Activated CD4-positive, alpha-beta T cell treated with anti-CD3 and anti-CD28 coated beads, Interleukin-2, amount 10 ng/mL, durations not matched to agents 7 days and 5 days (primary cell): ENCODE measurements around the gene PTK7. TPM values are rescaled to one million over a fixed set of nuclear protein-coding genes. Genes with fewer than 3 reads are reported as not detected.
"Not testable (repeated sequence)": the region's sequence is repeated elsewhere in the genome, so short reads cannot be mapped to it uniquely, and the experiment has no call there.

Experiments
- CTCF ChIA-PET: fragments of 350-600 bp; sonication (Branson Sonifier 250); formaldehyde crosslinking; loops from one replicate; lab custom pipeline; 2021; ENCODE audit warnings: antibody characterized with exemption; lab: Charles Lee
- POLR2A ChIA-PET: fragments of 350-600 bp; sonication (Branson Sonifier 250); formaldehyde crosslinking; loops from one replicate; lab custom pipeline; 2021; ENCODE audit warnings: antibody characterized with exemption; lab: Charles Lee
- DNase-seq: peaks from one replicate; pipeline ENCODE4 v3.0.0-alpha.2; 2020
- H3K27ac Mint-ChIP-seq: one replicate; pipeline ENCODE4 v1.8.0; 2021; ENCODE audit warnings: mild to moderate bottlenecking, moderate library complexity, mixed read lengths
- H3K27me3 Mint-ChIP-seq: one replicate; pipeline ENCODE4 v1.8.0; 2021; ENCODE audit warnings: mixed read lengths
- H3K36me3 Mint-ChIP-seq: one replicate; pipeline ENCODE4 v1.8.0; 2021; ENCODE audit warnings: low read depth, mixed read lengths
- H3K4me1 Mint-ChIP-seq: one replicate; pipeline ENCODE4 v1.8.0; 2021; ENCODE audit warnings: mixed read lengths
- H3K4me3 Mint-ChIP-seq: one replicate; pipeline ENCODE4 v1.8.0; 2021; ENCODE audit warnings: mild to moderate bottlenecking, moderate library complexity, mixed read lengths
- H3K9me3 Mint-ChIP-seq: one replicate; pipeline ENCODE4 v1.8.0; 2021; ENCODE audit warnings: mixed read lengths
- total RNA-seq, 2 experiments: library from RNA; stranded (reverse); gene quantifications; one replicate each; pipeline ENCODE4 v1.2.3, GENCODE V29; 2021

Gene PTK7
- total RNA-seq, 2 experiments from 2014 or later = 1.3 to 1.9 TPM

GRCh38 chr6:43117466-43117865 is 41.4 kb downstream of the PTK7 start:
- H3K9me3 Mint-ChIP-seq, H3K27me3 Mint-ChIP-seq, DNase-seq, H3K27ac Mint-ChIP-seq, POLR2A ChIA-PET, H3K36me3 Mint-ChIP-seq, H3K4me1 Mint-ChIP-seq, H3K4me3 Mint-ChIP-seq, CTCF ChIA-PET: not testable (repeated sequence)

- Mint-ChIP-seq H3K27ac (no peak overlapping the region), H3K4me1 (no peaks in the 10 kb centered on the region), H3K27me3 (peaks cover 3% of the 10 kb centered on the region), H3K4me3 (no peak overlapping the region), H3K36me3 (no peaks in the 10 kb centered on the region), H3K9me3 (no peaks in the 10 kb centered on the region)
- CTCF ChIA-PET = interaction anchor here (0.5 to 0.7 kb wide), 2 partner anchors 24 to 87 kb away, joined by 3 read pairs; no protein-coding TSS in a partner anchor
- no peak for DNase-seq
- POLR2A ChIA-PET = no interaction called here
Observed at GRCh38 chr6:43119482-43119881, 43.4 kb downstream of the PTK7 start.

GRCh38 chr6:43120101-43120763 is 44.1 kb downstream of the PTK7 start:
- H3K27me3 Mint-ChIP-seq = peaks cover 3% of the 10 kb centered on the region
- CTCF ChIA-PET = interaction anchor here (0.6 to 0.7 kb wide), 2 partner anchors 24 to 289 kb away, joined by 3 read pairs; no protein-coding TSS in a partner anchor
- H3K4me3 Mint-ChIP-seq = no peak overlapping the region
- POLR2A ChIA-PET = no interaction called here
- no peak overlapping the region for H3K27ac Mint-ChIP-seq
- DNase-seq = no peak
- H3K9me3 Mint-ChIP-seq = no peaks in the 10 kb centered on the region
- no peaks in the 10 kb centered on the region for H3K36me3 Mint-ChIP-seq
- H3K4me1 Mint-ChIP-seq = no peaks in the 10 kb centered on the region

- Mint-ChIP-seq H3K9me3 (no peaks in the 10 kb centered on the region), H3K4me1 (no peaks in the 10 kb centered on the region), H3K36me3 (no peaks in the 10 kb centered on the region), H3K4me3 (no peak overlapping the region), H3K27ac (no peak overlapping the region), H3K27me3 (peaks cover 3% of the 10 kb centered on the region)
- CTCF ChIA-PET = interaction anchor here (0.6 to 0.7 kb wide), 2 partner anchors 14 to 290 kb away, joined by 3 read pairs; no protein-coding TSS in a partner anchor
- DNase-seq = no peak
- POLR2A ChIA-PET = no interaction called here
Observed at GRCh38 chr6:43120944-43121913, 45.1 kb downstream of the PTK7 start.

GRCh38 chr6:43122146-43122545 is 46.0 kb downstream of the PTK7 start:
- no peaks in the 10 kb centered on the region for H3K9me3 Mint-ChIP-seq
- peaks cover 3% of the 10 kb centered on the region for H3K27me3 Mint-ChIP-seq

GRCh38 chr6:43123461-43124314 is 47.6 kb downstream of the PTK7 start:
- ChIA-PET CTCF (interaction anchor here (1.0 to 1.1 kb wide), 3 partner anchors 11 to 974 kb away, joined by 3 to 5 read pairs (median 5); no protein-coding TSS in a partner anchor), POLR2A (interaction anchor here (0.8 kb wide), 1 partner anchor 194 kb away, joined by 3 read pairs; the partner anchor contains the start of gene CNPY3)
- Mint-ChIP-seq H3K27ac (no peak overlapping the region), H3K4me3 (no peak overlapping the region), H3K27me3 (peaks cover 3% of the 10 kb centered on the region), H3K9me3 (no peaks in the 10 kb centered on the region), H3K36me3 (no peaks in the 10 kb centered on the region), H3K4me1 (no peaks in the 10 kb centered on the region)
- no peak for DNase-seq

More at GRCh38 chr6:43122146-43122545, 46.0 kb downstream of the PTK7 start:
- DNase-seq = no peak
- no peak overlapping the region for H3K4me3 Mint-ChIP-seq
- no peak overlapping the region for H3K27ac Mint-ChIP-seq
- H3K4me1 Mint-ChIP-seq = no peaks in the 10 kb centered on the region
- POLR2A ChIA-PET = no interaction called here
- H3K36me3 Mint-ChIP-seq = no peaks in the 10 kb centered on the region
- CTCF ChIA-PET = no interaction called here

- Mint-ChIP-seq H3K9me3 (no peaks in the 10 kb centered on the region), H3K4me3 (no peak overlapping the region), H3K27ac (no peak overlapping the region), H3K4me1 (no peaks in the 10 kb centered on the region), H3K36me3 (no peaks in the 10 kb centered on the region), H3K27me3 (peaks cover 2% of the 10 kb centered on the region)
- DNase-seq = no peak
- ChIA-PET CTCF (interaction anchor here (1.0 to 2.8 kb wide), 3 partner anchors 11 to 974 kb away, joined by 3 to 10 read pairs (median 5); no protein-coding TSS in a partner anchor), POLR2A (interaction anchor here (0.8 kb wide), 1 partner anchor 195 kb away, joined by 3 read pairs; the partner anchor contains the start of gene CNPY3)
Observed at GRCh38 chr6:43124481-43124880, 48.4 kb downstream of the PTK7 start.

- no peak overlapping the region for H3K27ac Mint-ChIP-seq
- POLR2A ChIA-PET = no interaction called here
- no peaks in the 10 kb centered on the region for H3K9me3 Mint-ChIP-seq
- H3K4me1 Mint-ChIP-seq = no peaks in the 10 kb centered on the region
- no peaks in the 10 kb centered on the region for H3K27me3 Mint-ChIP-seq
- no peak overlapping the region for H3K4me3 Mint-ChIP-seq
- CTCF ChIA-PET = interaction anchor here (0.6 to 2.8 kb wide), 2 partner anchors 18 to 316 kb away, joined by 3 to 10 read pairs; no protein-coding TSS in a partner anchor
- no peak for DNase-seq
- no peaks in the 10 kb centered on the region for H3K36me3 Mint-ChIP-seq
Observed at GRCh38 chr6:43125119-43125518, 49.0 kb downstream of the PTK7 start.

- H3K27ac Mint-ChIP-seq = no peak overlapping the region
- DNase-seq = no peak
- H3K9me3 Mint-ChIP-seq = no peaks in the 10 kb centered on the region
- H3K36me3 Mint-ChIP-seq = no peaks in the 10 kb centered on the region
- no peak overlapping the region for H3K4me3 Mint-ChIP-seq
- ChIA-PET POLR2A (no interaction called here), CTCF (interaction anchor here (0.6 to 2.8 kb wide), 2 partner anchors 18 to 316 kb away, joined by 3 to 10 read pairs; no protein-coding TSS in a partner anchor)
- no peaks in the 10 kb centered on the region for H3K27me3 Mint-ChIP-seq
- H3K4me1 Mint-ChIP-seq = no peaks in the 10 kb centered on the region
Observed at GRCh38 chr6:43125555-43125954, 49.4 kb downstream of the PTK7 start.

GRCh38 chr6:43127180-43127579 is 51.1 kb downstream of the PTK7 start:
- Mint-ChIP-seq H3K27me3 (no peaks in the 10 kb centered on the region), H3K36me3 (no peaks in the 10 kb centered on the region), H3K27ac (no peak overlapping the region), H3K9me3 (no peaks in the 10 kb centered on the region), H3K4me3 (no peak overlapping the region), H3K4me1 (no peaks in the 10 kb centered on the region)
- ChIA-PET POLR2A (no interaction called here), CTCF (no interaction called here)
- no peak for DNase-seq

- Mint-ChIP-seq H3K4me1 (no peaks in the 10 kb centered on the region), H3K9me3 (no peaks in the 10 kb centered on the region), H3K36me3 (no peaks in the 10 kb centered on the region), H3K27ac (no peak overlapping the region), H3K27me3 (no peaks in the 10 kb centered on the region), H3K4me3 (no peak overlapping the region)
- DNase-seq = no peak
- ChIA-PET POLR2A (no interaction called here), CTCF (interaction anchor here (0.8 to 3.7 kb wide), 2 partner anchors 9 to 15 kb away, joined by 3 to 16 read pairs; no protein-coding TSS in a partner anchor)
Observed at GRCh38 chr6:43127877-43128276, 51.8 kb downstream of the PTK7 start.

- no peaks in the 10 kb centered on the region for H3K4me1 Mint-ChIP-seq
- H3K36me3 Mint-ChIP-seq = no peaks in the 10 kb centered on the region
- DNase-seq = no peak
- ChIA-PET POLR2A (no interaction called here), CTCF (interaction anchor here (0.8 to 3.7 kb wide), 2 partner anchors 8 to 14 kb away, joined by 3 to 16 read pairs; no protein-coding TSS in a partner anchor)
- H3K27ac Mint-ChIP-seq = no peak overlapping the region
- no peaks in the 10 kb centered on the region for H3K27me3 Mint-ChIP-seq
- H3K4me3 Mint-ChIP-seq = no peak overlapping the region
- H3K9me3 Mint-ChIP-seq = no peaks in the 10 kb centered on the region
Observed at GRCh38 chr6:43128926-43129325, 52.8 kb downstream of the PTK7 start.
